OCI-LY7 (cell line): ENCODE measurements around the gene PDE11A. TPM values are rescaled to one million over a fixed set of nuclear protein-coding genes. Genes with fewer than 3 reads are reported as not detected.

Experiments used
- BruUV-seq: library from RNA; stranded (reverse); fragments of 400-500 nt; replicated peaks from 2 replicates; lab custom pipeline; 2021; lab: Mats Ljungman, UMichigan
- CTCF ChIA-PET: fragments of 300-600 bp; sonication (Branson Sonifier 250); formaldehyde crosslinking; loops from one replicate; lab custom pipeline; 2022; ENCODE audit warnings: antibody characterized with exemption; ENCODE audit not compliant: unreplicated experiment; lab: Charles Lee
- POLR2A ChIA-PET: fragments of 300-600 bp; sonication (Branson Sonifier 250); formaldehyde crosslinking; loops from one replicate; lab custom pipeline; 2022; ENCODE audit warnings: antibody characterized with exemption; lab: Charles Lee
- DNase-seq: peaks from one replicate; pipeline ENCODE4 v3.0.0-alpha.2; 2015; ENCODE audit warnings: low spot score
- H2AFZ ChIP-seq: fragments of 200-600 bp; sonication (generic), shearing (Covaris generic); 2 replicates; pipeline ENCODE4 v1.6.1; 2014; ENCODE audit warnings: mild to moderate bottlenecking, antibody characterized with exemption, low read length, moderate library complexity
- H3K27ac ChIP-seq: fragments of 200-600 bp; sonication (generic); 2 replicates; pipeline ENCODE4 v1.5.1; 2014; ENCODE audit warnings: mixed run types, low read depth, mild to moderate bottlenecking, moderate library complexity, low read length, inconsistent platforms; ENCODE audit not compliant: poor library complexity, severe bottlenecking
- H3K36me3 ChIP-seq: fragments of 200-600 bp; sonication (generic); 2 replicates; pipeline ENCODE4 v1.6.1; 2014; ENCODE audit warnings: mild to moderate bottlenecking, antibody characterized with exemption, low read length, moderate library complexity, mixed read lengths; ENCODE audit not compliant: insufficient read depth
- H3K4me1 ChIP-seq: fragments of 200-600 bp; sonication (generic); 2 replicates; pipeline ENCODE4 v1.5.1; 2014; ENCODE audit warnings: mild to moderate bottlenecking, low read length; ENCODE audit not compliant: insufficient read depth, poor library complexity, severe bottlenecking
- H3K4me2 ChIP-seq: fragments of 200-600 bp; sonication (generic); 2 replicates; pipeline ENCODE4 v1.6.1; 2014; ENCODE audit warnings: mild to moderate bottlenecking, low read length
- H3K4me3 ChIP-seq: fragments of 200-600 bp; sonication (generic); 2 replicates; pipeline ENCODE4 v1.5.1; 2014; ENCODE audit warnings: mild to moderate bottlenecking, low read depth, low read length; ENCODE audit not compliant: poor library complexity, severe bottlenecking
- H3K79me2 ChIP-seq: fragments of 200-600 bp; sonication (generic); 2 replicates; pipeline ENCODE4 v1.6.1; 2016; ENCODE audit warnings: low read depth, mild to moderate bottlenecking, low read length, moderate library complexity, mixed read lengths; ENCODE audit not compliant: insufficient read depth
- H3K9me2 ChIP-seq: fragments of 200-600 bp; sonication (generic); 2 replicates; pipeline ENCODE4 v1.6.1; 2016; ENCODE audit warnings: mild to moderate bottlenecking, low read length, mixed read lengths; ENCODE audit not compliant: insufficient read depth
- H3K9me3 ChIP-seq: fragments of 200-600 bp; sonication (generic); 2 replicates; pipeline ENCODE4 v1.6.1; 2014; ENCODE audit warnings: mild to moderate bottlenecking, mixed run types, low read length, mixed read lengths
- H4K20me1 ChIP-seq: fragments of 200-600 bp; sonication (generic); 2 replicates; pipeline ENCODE4 v1.6.1; 2014; ENCODE audit warnings: mild to moderate bottlenecking, antibody characterized with exemption, low read length, moderate library complexity, mixed read lengths; ENCODE audit not compliant: insufficient read depth
- EZH2phosphoT487 ChIP-seq: fragments of 200-600 bp; sonication (generic); IDR thresholded peaks from 2 replicates; pipeline ENCODE4 v1.6.1; 2018; ENCODE audit warnings: low read depth, borderline replicate concordance, mild to moderate bottlenecking, mixed run types, antibody characterized with exemption, low read length, moderate library complexity, mixed read lengths
- intact Hi-C: fragments of 100-400 bp; cut with micrococcal nuclease; formaldehyde crosslinking; loops from one replicate; pipeline ENCODE4 v1.10.0; 2022; ENCODE audit not compliant: unreplicated experiment
- total RNA-seq, 2 experiments: library from RNA; depleted of rRNA in 1 of 2; stranded (reverse); fragments of >200 nt in 1 of 2; shearing (Covaris generic) in 1 of 2; gene quantifications; 2 replicates each; pipeline ENCODE4 v1.2.3, GENCODE V29; 2014 to 2022
- TF ChIP-seq, protein P1 (sequence below): fragments of 200-600 bp; sonication (generic); conservative IDR thresholded peaks from 2 replicates; pipeline ENCODE4 v1.5.1; 2014; ENCODE audit warnings: mild to moderate bottlenecking, antibody characterized with exemption, low read length, moderate library complexity, mixed read lengths

The PDE11A gene
- total RNA-seq, 2 experiments from 2014 or later = 0.03 TPM; not detected in 1

DNA sequence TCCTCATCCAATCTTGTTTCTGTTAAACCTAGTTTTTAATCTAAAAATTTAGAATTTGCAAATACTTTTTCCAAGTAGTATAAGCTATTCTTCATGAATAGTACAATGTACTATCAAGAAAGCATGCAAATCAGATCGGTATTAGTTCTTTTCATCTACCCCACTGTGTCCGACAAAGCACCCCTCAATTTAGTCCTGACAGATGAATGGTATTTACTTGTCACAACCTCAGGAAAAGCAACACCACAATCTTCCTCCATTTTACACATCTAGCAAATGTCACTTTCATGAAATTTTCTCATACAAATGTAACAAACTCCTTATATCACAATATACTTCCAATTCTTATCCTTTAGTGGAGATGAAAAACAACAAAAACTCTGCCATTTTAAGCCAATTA lies 163.8 kb downstream of the PDE11A start:
- H3K36me3 ChIP-seq = no peaks in the 10 kb centered on the region
- H3K27ac ChIP-seq = no peak overlapping the region
- no peak for DNase-seq
- no peaks in the 10 kb centered on the region for H3K4me1 ChIP-seq
- H3K9me3 ChIP-seq = no peaks in the 10 kb centered on the region
- H2AFZ ChIP-seq = no peak overlapping the region
- CTCF ChIA-PET = no interaction called here
- H3K4me2 ChIP-seq = no peak overlapping the region
- no peaks in the 10 kb centered on the region for H3K79me2 ChIP-seq
- no peaks in the 10 kb centered on the region for H3K9me2 ChIP-seq
- POLR2A ChIA-PET = interaction anchor here (1.0 kb wide), 1 partner anchor 32 kb away, joined by 3 read pairs; no protein-coding TSS in a partner anchor
- BruUV-seq = no TSS peak
- intact Hi-C loops = no loop called here
- H4K20me1 ChIP-seq = no peaks in the 10 kb centered on the region
- no peak overlapping the region for H3K4me3 ChIP-seq
- TF ChIP-seq, protein P1, sequence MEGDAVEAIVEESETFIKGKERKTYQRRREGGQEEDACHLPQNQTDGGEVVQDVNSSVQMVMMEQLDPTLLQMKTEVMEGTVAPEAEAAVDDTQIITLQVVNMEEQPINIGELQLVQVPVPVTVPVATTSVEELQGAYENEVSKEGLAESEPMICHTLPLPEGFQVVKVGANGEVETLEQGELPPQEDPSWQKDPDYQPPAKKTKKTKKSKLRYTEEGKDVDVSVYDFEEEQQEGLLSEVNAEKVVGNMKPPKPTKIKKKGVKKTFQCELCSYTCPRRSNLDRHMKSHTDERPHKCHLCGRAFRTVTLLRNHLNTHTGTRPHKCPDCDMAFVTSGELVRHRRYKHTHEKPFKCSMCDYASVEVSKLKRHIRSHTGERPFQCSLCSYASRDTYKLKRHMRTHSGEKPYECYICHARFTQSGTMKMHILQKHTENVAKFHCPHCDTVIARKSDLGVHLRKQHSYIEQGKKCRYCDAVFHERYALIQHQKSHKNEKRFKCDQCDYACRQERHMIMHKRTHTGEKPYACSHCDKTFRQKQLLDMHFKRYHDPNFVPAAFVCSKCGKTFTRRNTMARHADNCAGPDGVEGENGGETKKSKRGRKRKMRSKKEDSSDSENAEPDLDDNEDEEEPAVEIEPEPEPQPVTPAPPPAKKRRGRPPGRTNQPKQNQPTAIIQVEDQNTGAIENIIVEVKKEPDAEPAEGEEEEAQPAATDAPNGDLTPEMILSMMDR = no peak
- TF ChIP-seq EZH2phosphoT487 = no peak

DNA sequence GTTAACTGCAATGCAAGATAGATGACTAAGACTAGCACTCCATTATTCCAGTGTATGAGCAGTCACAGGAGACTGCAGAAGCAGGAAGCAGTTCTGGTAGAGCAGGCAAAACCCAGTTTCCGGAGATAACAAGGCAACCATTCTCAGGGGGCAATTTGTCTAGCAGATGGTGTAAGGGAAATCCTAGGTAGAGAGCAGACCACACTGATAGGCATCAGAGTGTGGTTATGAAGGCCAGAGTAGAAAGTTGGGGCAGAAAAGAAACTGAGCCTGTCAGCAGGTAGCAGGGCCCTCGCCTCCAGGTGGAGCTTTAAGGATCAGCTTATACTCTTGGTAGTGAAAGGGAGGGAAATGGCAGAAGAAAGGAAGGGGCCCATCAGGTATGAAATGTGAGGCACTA lies 164.4 kb downstream of the PDE11A start:
- Histone ChIP-seq H3K4me1 (no peaks in the 10 kb centered on the region), H4K20me1 (no peaks in the 10 kb centered on the region), H3K27ac (no peak overlapping the region), H3K79me2 (no peaks in the 10 kb centered on the region), H3K4me3 (no peak overlapping the region), H3K4me2 (no peak overlapping the region), H3K9me2 (no peaks in the 10 kb centered on the region), H2AFZ (no peak overlapping the region), H3K9me3 (no peaks in the 10 kb centered on the region), H3K36me3 (no peaks in the 10 kb centered on the region)
- CTCF ChIA-PET = no interaction called here
- no peak for TF ChIP-seq EZH2phosphoT487
- TF ChIP-seq, protein P1 = no peak
- intact Hi-C loops = no loop called here
- BruUV-seq = no TSS peak
- DNase-seq = no peak
- POLR2A ChIA-PET = interaction anchor here (1.0 kb wide), 1 partner anchor 32 kb away, joined by 3 read pairs; no protein-coding TSS in a partner anchor

DNA sequence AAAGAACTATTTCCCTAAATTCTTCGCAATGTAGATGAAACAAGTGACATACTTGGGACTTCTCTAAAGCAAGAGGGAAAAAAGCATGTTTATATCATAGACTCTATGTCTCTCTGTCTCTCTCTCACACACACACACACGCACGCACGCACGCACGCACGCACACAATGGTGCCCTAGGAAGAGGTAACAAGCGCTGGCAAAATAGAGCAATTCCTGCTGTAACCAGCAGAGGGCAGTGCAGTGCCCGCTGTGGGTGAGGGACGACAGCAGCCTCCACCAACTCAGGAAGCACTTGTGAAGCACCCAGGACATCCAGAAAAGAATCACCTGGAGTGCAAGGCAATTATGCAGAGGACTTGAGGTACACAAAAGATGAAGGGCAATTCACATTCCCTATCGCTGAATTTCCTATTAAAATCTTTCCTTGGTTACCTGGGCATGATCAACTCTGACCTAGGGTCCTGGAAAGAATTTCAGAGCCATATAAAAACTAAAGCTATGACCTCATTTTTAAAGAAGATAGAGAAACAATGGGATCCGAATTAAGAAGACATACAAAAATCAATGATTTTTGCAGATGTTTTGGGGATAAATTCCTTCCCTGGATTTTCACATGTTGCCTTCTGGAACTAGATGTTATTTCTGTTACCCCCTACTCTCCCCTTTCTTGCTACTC lies 166.4 kb downstream of the PDE11A start:
- peak; percentile 45 for DNase-seq
- no peaks in the 10 kb centered on the region for H3K79me2 ChIP-seq
- no peaks in the 10 kb centered on the region for H3K4me1 ChIP-seq
- no peaks in the 10 kb centered on the region for H3K9me2 ChIP-seq
- no peaks in the 10 kb centered on the region for H4K20me1 ChIP-seq
- intact Hi-C loops = no loop called here
- no peak overlapping the region for H2AFZ ChIP-seq
- BruUV-seq = no TSS peak
- TF ChIP-seq, protein P1 = peak; percentile 88
- TF ChIP-seq EZH2phosphoT487 = no peak
- POLR2A ChIA-PET = no interaction called here
- H3K4me2 ChIP-seq = no peak overlapping the region
- no peak overlapping the region for H3K4me3 ChIP-seq
- CTCF ChIA-PET = no interaction called here
- no peak overlapping the region for H3K27ac ChIP-seq
- H3K36me3 ChIP-seq = no peaks in the 10 kb centered on the region
- H3K9me3 ChIP-seq = no peaks in the 10 kb centered on the region
